Upper lobe of left lung (tissue), 6 donors: ENCODE results near the gene RC3H2. TPM values are rescaled to one million over a fixed set of nuclear protein-coding genes. Genes with fewer than 3 reads are reported as not detected.

Source experiments
- ATAC-seq, 2 donors: fragments of 200-7000 bp; cut with Tn5 transposase; one replicate each; pipeline ENCODE4 v1.9.1; 2022; ENCODE audit warnings: mild to moderate bottlenecking in 2 of 2, moderate library complexity in 2 of 2; ENCODE audit not compliant: low FRiP score in 2 of 2
- DNase-seq, 2 donors: peaks; one replicate each; pipeline ENCODE4 v3.0.0-alpha.2; 2019 to 2020
- H3K27ac ChIP-seq, 4 donors: fragments of 200-600 bp; sonication (generic); one replicate each; pipeline ENCODE4 v1.5.1; 2016 to 2019
- H3K27me3 ChIP-seq, 4 donors: fragments of 200-600 bp; sonication (generic); one replicate each; pipeline ENCODE4 v1.5.1; 2017 to 2019
- H3K36me3 ChIP-seq, 4 donors: fragments of 200-600 bp; sonication (generic); one replicate each; pipeline ENCODE4 v1.5.1; 2016 to 2019
- H3K4me1 ChIP-seq, 4 donors: fragments of 200-600 bp; sonication (generic); one replicate each; pipeline ENCODE4 v1.5.1; 2018 to 2019
- H3K4me3 ChIP-seq, 4 donors: fragments of 200-600 bp; sonication (generic); one replicate each; pipeline ENCODE4 v1.5.1; 2017 to 2019; ENCODE audit warnings: mild to moderate bottlenecking in 2 of 4, moderate library complexity in 1 of 4
- H3K9me3 ChIP-seq, 4 donors: fragments of 200-600 bp; sonication (generic); one replicate each; pipeline ENCODE4 v1.5.1; 2018 to 2019
- EP300 ChIP-seq, 4 donors: sonication (generic); formaldehyde crosslinking; IDR thresholded peaks; one replicate each; pipeline ENCODE4 v1.5.1; 2017; ENCODE audit warnings: antibody characterized with exemption in 4 of 4, control low read depth in 2 of 4
- POLR2A ChIP-seq, 4 donors: fragments of 450-650 bp; IDR thresholded peaks; one replicate each; pipeline ENCODE4 v1.5.1; 2016 to 2017; ENCODE audit warnings: antibody characterized with exemption in 4 of 4, mild to moderate bottlenecking in 2 of 4
- POLR2AphosphoS5 ChIP-seq, 2 donors: sonication (generic); formaldehyde crosslinking; IDR thresholded peaks; one replicate each; pipeline ENCODE4 v1.5.1; 2017; ENCODE audit warnings: antibody characterized with exemption in 2 of 2
- WGBS, 2 donors: methylation state at CpG; one replicate each; pipeline ENCODE4 v1.1.5; 2017 to 2018; 5-methylcytosine and 5-hydroxymethylcytosine counted together
- total RNA-seq, 6 donors: library from RNA; depleted of rRNA in 4 of 6; stranded (reverse); fragments of >200 nt in 4 of 6; gene quantifications; one replicate each; pipeline versions ENCODE4 v1.1.0 to v1.2.1, GENCODE V29; 2016 to 2021
- TF ChIP-seq, protein P1 (sequence below), 6 experiments: fragments of 450-650 bp in 4 of 6; fragments of 200-600 bp in 2 of 6; sonication (generic) in 2 of 6; IDR thresholded peaks; one replicate each; pipeline ENCODE4 v1.5.1; 2016 to 2019; ENCODE audit warnings: antibody characterized with exemption in 6 of 6
- donor health status: DM: no; HTN: no; CAD: no; lungs with moderate emphysema.
- donor health status: DM: no; HTN: yes; CAD: no; lungs with severe emphysema.

The RC3H2 gene
- total RNA-seq, 6 donors from 2014 or later: 23.9 to 65.0 (median 40.2) TPM

DNA sequence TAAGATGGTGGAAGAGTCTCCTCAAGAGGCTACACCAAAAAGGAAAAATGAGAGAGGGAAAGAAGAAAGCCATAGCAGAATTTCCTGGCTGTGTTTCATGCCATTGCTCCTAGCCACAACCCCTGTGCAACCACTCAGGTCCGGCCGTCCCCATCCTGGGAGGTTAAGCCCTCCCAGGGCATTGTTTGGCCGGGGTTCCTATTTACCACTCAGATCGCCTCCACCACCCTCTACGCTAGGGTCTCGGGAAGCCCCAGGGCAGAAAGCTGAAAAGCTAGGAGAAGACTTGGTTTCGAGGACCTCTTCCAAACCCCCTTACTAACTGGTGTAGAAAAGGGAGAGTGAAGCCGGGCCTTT is 715 bp downstream of the RC3H2 start:
- WGBS, 2 donors: 0 to 2% methylated on average over 7 to 8 of the region's 8 CpGs
- peak in 1 of 2 donors; percentile 60 for DNase-seq
- peak overlapping the region; percentile 87 to 98 (median 96) for H3K27ac ChIP-seq

DNA sequence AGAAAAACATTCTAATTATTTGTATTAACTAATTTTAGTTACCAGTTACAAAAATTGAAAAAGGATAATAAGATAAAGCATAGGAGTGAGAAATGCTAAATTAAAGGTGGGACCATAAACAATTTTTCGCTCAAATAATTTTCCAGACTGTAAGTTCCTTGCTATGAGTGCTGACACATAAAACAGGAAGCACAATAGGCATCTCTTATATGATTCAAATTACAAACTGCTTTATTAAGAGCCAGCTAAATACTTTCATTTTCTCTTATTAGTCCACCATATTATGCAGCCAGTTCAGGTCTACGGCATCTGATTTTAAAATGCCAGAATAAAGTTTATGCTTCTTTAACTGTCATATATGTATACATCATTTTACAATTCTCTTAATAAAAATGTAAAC is 4.4 kb downstream of the RC3H2 start:
- Histone ChIP-seq H3K4me3 (no peak overlapping the region), H3K9me3 (no peaks in the 10 kb centered on the region), H3K27me3 (no peaks in the 10 kb centered on the region), H3K4me1 (peaks cover 28 to 55% (median 35%) of the 10 kb centered on the region in 4 donors), H3K36me3 (peaks cover 0 to 11% (median 5%) of the 10 kb centered on the region in 4 donors), H3K27ac (peak overlapping the region in 2 of 4 donors; percentile 30 to 59)
- ATAC-seq (no peak), DNase-seq (no peak)
- TF ChIP-seq, protein P1, sequence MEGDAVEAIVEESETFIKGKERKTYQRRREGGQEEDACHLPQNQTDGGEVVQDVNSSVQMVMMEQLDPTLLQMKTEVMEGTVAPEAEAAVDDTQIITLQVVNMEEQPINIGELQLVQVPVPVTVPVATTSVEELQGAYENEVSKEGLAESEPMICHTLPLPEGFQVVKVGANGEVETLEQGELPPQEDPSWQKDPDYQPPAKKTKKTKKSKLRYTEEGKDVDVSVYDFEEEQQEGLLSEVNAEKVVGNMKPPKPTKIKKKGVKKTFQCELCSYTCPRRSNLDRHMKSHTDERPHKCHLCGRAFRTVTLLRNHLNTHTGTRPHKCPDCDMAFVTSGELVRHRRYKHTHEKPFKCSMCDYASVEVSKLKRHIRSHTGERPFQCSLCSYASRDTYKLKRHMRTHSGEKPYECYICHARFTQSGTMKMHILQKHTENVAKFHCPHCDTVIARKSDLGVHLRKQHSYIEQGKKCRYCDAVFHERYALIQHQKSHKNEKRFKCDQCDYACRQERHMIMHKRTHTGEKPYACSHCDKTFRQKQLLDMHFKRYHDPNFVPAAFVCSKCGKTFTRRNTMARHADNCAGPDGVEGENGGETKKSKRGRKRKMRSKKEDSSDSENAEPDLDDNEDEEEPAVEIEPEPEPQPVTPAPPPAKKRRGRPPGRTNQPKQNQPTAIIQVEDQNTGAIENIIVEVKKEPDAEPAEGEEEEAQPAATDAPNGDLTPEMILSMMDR (IDR thresholded peaks at IDR 0.05): no peak
- TF ChIP-seq EP300 (IDR thresholded peaks at IDR 0.05) (no peak), POLR2AphosphoS5 (IDR thresholded peaks at IDR 0.05) (no peak), POLR2A (IDR thresholded peaks at IDR 0.05) (no peak)
- 27 to 45% methylated on average over 2 of the region's 2 CpGs for WGBS, 2 donors

More for the DNA sequence above, 715 bp downstream of the RC3H2 start:
- ATAC-seq: peak; percentile 63 to 69
- Histone ChIP-seq H3K9me3 (no peaks in the 10 kb centered on the region), H3K4me1 (peaks cover 28 to 46% (median 34%) of the 10 kb centered on the region in 4 donors), H3K27me3 (no peaks in the 10 kb centered on the region), H3K36me3 (peaks cover 0 to 9% (median under 1%) of the 10 kb centered on the region in 4 donors), H3K4me3 (peak overlapping the region; percentile 77 to 88 (median 86))
- TF ChIP-seq POLR2AphosphoS5 (IDR thresholded peaks at IDR 0.05) (no peak), EP300 (IDR thresholded peaks at IDR 0.05) (no peak), POLR2A (IDR thresholded peaks at IDR 0.05) (no peak)
- TF ChIP-seq, protein P1 (IDR thresholded peaks at IDR 0.05): no peak

DNA sequence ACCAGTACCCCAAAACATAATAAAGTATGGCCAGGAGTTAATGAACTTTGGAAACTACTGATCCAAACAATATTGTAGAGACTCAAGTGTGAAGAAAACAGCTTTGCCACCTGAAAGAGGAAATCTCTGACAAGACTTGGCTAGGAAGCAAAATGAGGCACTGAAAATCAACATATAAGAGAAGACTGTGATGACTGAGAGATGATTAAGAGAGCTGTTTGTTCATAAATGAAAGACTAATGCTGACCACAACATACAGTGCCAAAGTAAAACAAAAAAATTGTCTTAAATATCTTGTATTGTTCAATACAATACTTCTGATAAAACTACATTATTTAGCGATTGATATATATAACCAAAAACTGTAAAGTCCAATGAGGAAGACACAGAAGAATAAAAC is 7.2 kb downstream of the RC3H2 start:
- H3K4me3 ChIP-seq: no peak overlapping the region
- DNase-seq: no peak
- 98 to 100% methylated on average over 1 of the region's 1 CpG for WGBS, 2 donors

DNA sequence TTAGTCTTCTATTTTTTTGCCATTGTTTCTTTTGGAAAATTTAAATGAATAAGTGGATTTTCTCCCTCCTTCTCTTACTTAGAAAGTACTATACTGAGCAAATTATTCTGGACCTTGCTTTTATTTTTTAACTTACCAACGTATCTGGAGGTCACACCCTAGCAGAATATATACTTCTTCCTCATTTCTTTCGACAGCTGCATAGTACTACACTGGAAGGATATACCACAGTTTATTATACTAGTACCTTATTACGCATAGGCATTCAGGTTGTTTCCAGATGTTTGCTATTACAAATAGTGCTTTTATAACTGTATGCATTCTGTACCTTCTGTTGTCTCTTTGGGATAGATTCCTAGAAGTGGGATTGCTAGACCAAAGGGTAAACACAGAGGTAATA is 16.7 kb downstream of the RC3H2 start:
- 73 to 87% methylated on average over 3 of the region's 3 CpGs for WGBS, 2 donors
- no peaks in the 10 kb centered on the region for H3K27me3 ChIP-seq
- H3K9me3 ChIP-seq: no peaks in the 10 kb centered on the region
- H3K4me3 ChIP-seq: no peak overlapping the region
- no peak for TF ChIP-seq EP300 (IDR thresholded peaks at IDR 0.05)
- TF ChIP-seq, protein P1 (IDR thresholded peaks at IDR 0.05): no peak
- no peak for TF ChIP-seq POLR2A (IDR thresholded peaks at IDR 0.05)
- TF ChIP-seq POLR2AphosphoS5 (IDR thresholded peaks at IDR 0.05): no peak
- ATAC-seq: no peak
- no peaks in the 10 kb centered on the region for H3K4me1 ChIP-seq
- H3K27ac ChIP-seq: no peak overlapping the region
- peaks cover 9 to 80% (median 45%) of the 10 kb centered on the region in 4 donors for H3K36me3 ChIP-seq
- DNase-seq: no peak

More for the DNA sequence above, 7.2 kb downstream of the RC3H2 start:
- TF ChIP-seq EP300 (IDR thresholded peaks at IDR 0.05): no peak
- TF ChIP-seq POLR2AphosphoS5 (IDR thresholded peaks at IDR 0.05): no peak
- TF ChIP-seq, protein P1 (IDR thresholded peaks at IDR 0.05): no peak
- no peak for TF ChIP-seq POLR2A (IDR thresholded peaks at IDR 0.05)
- no peak for ATAC-seq
- H3K27ac ChIP-seq: no peak overlapping the region
- no peaks in the 10 kb centered on the region for H3K27me3 ChIP-seq
- no peaks in the 10 kb centered on the region for H3K9me3 ChIP-seq
- peaks cover 0 to 38% (median 9%) of the 10 kb centered on the region in 4 donors for H3K36me3 ChIP-seq
- peaks cover 17 to 41% (median 22%) of the 10 kb centered on the region in 4 donors for H3K4me1 ChIP-seq

DNA sequence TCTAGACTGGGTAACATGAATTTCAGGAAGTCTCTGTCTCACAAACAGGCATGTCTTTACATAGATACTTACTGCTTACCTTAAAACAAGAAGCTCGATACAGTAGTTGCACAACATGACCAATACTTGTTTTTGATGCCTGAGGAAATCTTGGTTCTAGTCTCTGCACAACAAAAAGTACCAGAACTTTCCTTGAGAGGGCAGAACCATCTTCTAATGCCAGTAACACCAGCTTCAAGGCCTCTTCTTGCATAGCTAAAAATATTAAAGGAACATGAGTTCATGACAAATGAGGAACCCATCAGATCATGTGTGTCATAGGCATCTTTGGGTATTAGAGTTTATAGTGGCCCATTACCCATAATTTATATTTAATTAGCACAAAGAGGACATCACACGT is 22.0 kb downstream of the RC3H2 start:
- Histone ChIP-seq H3K4me3 (no peak overlapping the region), H3K36me3 (peaks cover 30 to 86% (median 47%) of the 10 kb centered on the region in 4 donors), H3K27ac (no peak overlapping the region), H3K4me1 (no peaks in the 10 kb centered on the region), H3K9me3 (no peaks in the 10 kb centered on the region), H3K27me3 (no peaks in the 10 kb centered on the region)
- whole genome bisulfite sequencing, 2 donors: 85 to 100% methylated on average over 1 to 2 of the region's 2 CpGs
- TF ChIP-seq EP300 (IDR thresholded peaks at IDR 0.05) (no peak), POLR2A (IDR thresholded peaks at IDR 0.05) (no peak), POLR2AphosphoS5 (IDR thresholded peaks at IDR 0.05) (no peak)
- TF ChIP-seq, protein P1 (IDR thresholded peaks at IDR 0.05): no peak
- DNase-seq (no peak), ATAC-seq (no peak)
